Measurements from ENCODE around the gene ELP6.

DNA sequence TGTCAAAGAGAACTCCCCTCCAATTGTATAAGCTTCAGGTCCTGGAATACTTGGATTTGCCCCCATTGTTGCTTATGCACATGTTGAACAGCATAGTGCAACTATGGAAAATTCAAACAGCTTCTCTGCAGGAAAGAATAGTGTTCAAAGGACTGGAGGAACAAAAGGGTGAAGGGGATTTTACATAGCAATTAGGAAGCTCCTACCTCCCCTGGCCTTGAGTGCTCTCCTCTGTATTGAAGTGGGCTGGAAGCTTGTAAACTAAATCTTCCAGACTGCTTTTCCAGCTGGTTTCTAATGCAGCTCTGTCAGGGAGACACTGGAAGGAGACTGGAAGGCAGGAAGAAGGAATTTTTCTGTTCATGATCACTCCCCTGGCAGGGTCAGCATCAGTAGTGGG, 7.2 kb upstream of the ELP6 start:
- no peak for TF ChIP-seq CTCF (IDR thresholded peaks at IDR 0.05)
- TF ChIP-seq POLR2A (IDR thresholded peaks at IDR 0.05) = no peak
